ENCODE results near the gene ENTPD8. TPM values are rescaled to one million over a fixed set of nuclear protein-coding genes. Genes with fewer than 3 reads are reported as not detected.
"Not testable (repeated sequence)": the region's sequence is repeated elsewhere in the genome, so short reads cannot be mapped to it uniquely, and the experiment has no call there.

Gene ENTPD8
- total and polyA plus RNA-seq, 5 donors from 2014 or later = not detected

DNA sequence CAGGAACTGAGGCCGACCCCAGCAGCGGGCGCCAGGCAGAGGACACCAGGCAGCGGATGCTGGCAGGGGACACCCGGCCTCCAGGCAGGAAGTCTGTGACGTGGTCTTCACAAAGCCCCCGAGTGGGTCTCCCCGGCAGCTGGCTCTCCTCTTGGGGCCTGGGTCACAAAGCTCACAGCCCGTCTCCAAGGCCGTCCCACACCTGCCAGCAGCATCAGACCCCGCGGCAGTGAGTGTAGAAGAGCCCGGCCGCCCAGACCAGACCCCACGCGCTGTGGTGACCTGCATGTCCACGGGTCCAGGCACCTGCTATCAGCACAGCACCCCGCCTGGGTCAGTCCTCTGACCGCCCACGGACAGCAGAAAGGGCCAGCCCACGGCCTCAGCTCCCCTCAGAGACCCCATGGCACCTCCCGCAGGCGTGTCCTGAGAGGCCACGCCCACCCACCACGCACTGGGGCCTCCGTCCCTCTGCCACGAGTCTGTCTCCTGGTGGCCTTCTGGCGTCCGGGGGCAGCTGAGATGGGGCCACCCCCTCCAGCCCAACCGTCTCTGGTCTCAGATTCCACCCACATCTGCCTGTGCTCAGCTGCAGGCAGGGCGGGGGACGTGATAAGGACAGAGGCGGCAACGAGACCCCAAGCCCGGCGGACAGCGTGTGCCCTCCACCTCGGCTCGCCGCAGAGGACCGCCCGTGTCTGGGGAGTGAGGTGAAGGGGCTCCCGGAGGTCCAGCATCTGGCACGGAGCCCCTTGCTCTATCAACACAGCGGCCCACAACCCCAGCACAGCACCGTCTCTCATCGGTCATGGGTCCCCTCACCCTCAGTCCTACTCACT lies 52.3 kb downstream of the ENTPD8 start:
- Mint-ChIP-seq H3K9me3 (no peaks in the 10 kb centered on the region), H3K27me3 (no peaks in the 10 kb centered on the region), H3K4me1 (peaks cover 0 to 21% (median 3%) of the 10 kb centered on the region in 4 donors), H3K27ac (peak overlapping the region in 2 of 3 donors; percentile 69 to 99), H3K4me3 (no peak overlapping the region), H3K36me3 (no peaks in the 10 kb centered on the region)
- no peak overlapping the region for H3K4me3 ChIP-seq (ENCODE audit: low read depth, low read length)
- H3K4me1 ChIP-seq (ENCODE audit: control insufficient read depth, insufficient read depth, low read length, poor library complexity, severe bottlenecking) = peaks cover 35% of the 10 kb centered on the region
- H3K36me3 ChIP-seq (ENCODE audit: control insufficient read depth, insufficient read depth, low read length) = no peaks in the 10 kb centered on the region
- peak overlapping the region; percentile 19 for H3K27ac ChIP-seq (ENCODE audit: insufficient read depth, low read length, poor library complexity, severe bottlenecking)
- H3K27me3 ChIP-seq (ENCODE audit: control insufficient read depth, insufficient read depth, low read length) = no peaks in the 10 kb centered on the region
- DNase-seq (no peak), ATAC-seq (ENCODE audit: low read depth in 2 of 2) (no peak)
- no peaks in the 10 kb centered on the region for H3K9me3 ChIP-seq (ENCODE audit: control insufficient read depth in 2 of 2, low read length in 2 of 2)

GRCh38 chr9:137387891-137388560 lies 53.1 kb downstream of the ENTPD8 start:
- Mint-ChIP-seq H3K27me3 (no peaks in the 10 kb centered on the region), H3K4me3 (peak overlapping the region in 2 of 4 donors; percentile 50 to 59), H3K9me3 (no peaks in the 10 kb centered on the region), H3K36me3 (no peaks in the 10 kb centered on the region), H3K4me1 (peaks cover 0 to 21% (median 3%) of the 10 kb centered on the region in 4 donors), H3K27ac (peak overlapping the region; percentile 56 to 99 (median 92))
- Histone ChIP-seq H3K27me3 (ENCODE audit: control insufficient read depth, insufficient read depth, low read length) (no peaks in the 10 kb centered on the region), H3K36me3 (ENCODE audit: control insufficient read depth, insufficient read depth, low read length) (no peaks in the 10 kb centered on the region), H3K4me1 (ENCODE audit: control insufficient read depth, insufficient read depth, low read length, poor library complexity, severe bottlenecking) (peaks cover 35% of the 10 kb centered on the region), H3K9me3 (ENCODE audit: control insufficient read depth in 2 of 2, low read length in 2 of 2) (no peaks in the 10 kb centered on the region), H3K4me3 (ENCODE audit: low read depth, low read length) (no peak overlapping the region), H3K27ac (ENCODE audit: insufficient read depth, low read length, poor library complexity, severe bottlenecking) (peak overlapping the region; percentile 84)
- ATAC-seq (ENCODE audit: low read depth in 2 of 2) (peak in 1 of 2 donors; percentile 4), DNase-seq (no peak)

DNA sequence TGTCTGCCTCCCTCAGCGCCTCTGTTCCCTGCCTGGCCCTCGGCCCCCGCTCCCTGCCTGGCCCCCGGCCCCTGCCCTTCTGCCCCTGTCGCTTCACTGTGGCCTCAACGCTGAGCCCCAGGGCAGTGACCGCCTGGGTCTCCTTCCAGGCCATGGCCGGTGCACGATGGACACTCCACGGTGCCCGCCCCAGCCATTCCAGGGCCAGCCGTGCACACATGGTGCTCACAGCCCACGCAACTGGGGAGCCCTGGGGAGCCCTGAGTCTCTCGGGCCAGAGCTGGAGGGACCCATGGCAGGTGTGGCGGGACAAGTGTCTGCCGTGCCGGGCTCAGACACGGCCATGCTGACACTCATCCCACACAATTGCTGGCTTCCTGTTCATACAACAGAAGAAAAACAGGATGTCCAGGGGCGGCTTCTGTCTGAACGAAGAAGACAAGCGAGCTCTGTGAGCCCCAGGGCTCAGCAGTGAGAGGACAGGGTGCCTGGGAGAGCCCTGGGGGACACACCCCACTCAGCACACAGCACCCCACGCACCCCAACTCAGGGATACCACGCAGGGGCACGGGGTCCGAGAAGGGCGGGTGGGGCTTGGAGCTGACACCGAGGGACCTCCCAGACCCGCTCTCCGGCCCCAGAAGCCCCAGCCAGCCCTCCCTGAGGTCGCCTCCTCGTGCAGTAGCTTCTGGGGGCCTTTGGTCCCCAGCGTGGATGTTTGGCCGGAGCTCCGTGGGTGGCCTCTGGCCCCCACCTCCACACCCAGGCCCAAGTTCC lies 53.9 kb downstream of the ENTPD8 start:
- H3K4me1 Mint-ChIP-seq = peaks cover 0 to 21% (median 3%) of the 10 kb centered on the region in 4 donors
- ATAC-seq (ENCODE audit: low read depth in 2 of 2) = peak; percentile 98
- peak overlapping the region; percentile 56 to 99 (median 92) for H3K27ac Mint-ChIP-seq
- DNase-seq = peak; percentile 8 to 91 (median 15)
- H3K9me3 Mint-ChIP-seq = no peaks in the 10 kb centered on the region
- Histone ChIP-seq H3K4me3 (ENCODE audit: low read depth, low read length) (no peak overlapping the region), H3K4me1 (ENCODE audit: control insufficient read depth, insufficient read depth, low read length, poor library complexity, severe bottlenecking) (peaks cover 35% of the 10 kb centered on the region), H3K36me3 (ENCODE audit: control insufficient read depth, insufficient read depth, low read length) (no peaks in the 10 kb centered on the region), H3K9me3 (ENCODE audit: control insufficient read depth in 2 of 2, low read length in 2 of 2) (no peaks in the 10 kb centered on the region), H3K27me3 (ENCODE audit: control insufficient read depth, insufficient read depth, low read length) (no peaks in the 10 kb centered on the region), H3K27ac (ENCODE audit: insufficient read depth, low read length, poor library complexity, severe bottlenecking) (peak overlapping the region; percentile 84)
- H3K36me3 Mint-ChIP-seq = no peaks in the 10 kb centered on the region
- H3K4me3 Mint-ChIP-seq = peak overlapping the region; percentile 38 to 76 (median 58)
- H3K27me3 Mint-ChIP-seq = no peaks in the 10 kb centered on the region

DNA sequence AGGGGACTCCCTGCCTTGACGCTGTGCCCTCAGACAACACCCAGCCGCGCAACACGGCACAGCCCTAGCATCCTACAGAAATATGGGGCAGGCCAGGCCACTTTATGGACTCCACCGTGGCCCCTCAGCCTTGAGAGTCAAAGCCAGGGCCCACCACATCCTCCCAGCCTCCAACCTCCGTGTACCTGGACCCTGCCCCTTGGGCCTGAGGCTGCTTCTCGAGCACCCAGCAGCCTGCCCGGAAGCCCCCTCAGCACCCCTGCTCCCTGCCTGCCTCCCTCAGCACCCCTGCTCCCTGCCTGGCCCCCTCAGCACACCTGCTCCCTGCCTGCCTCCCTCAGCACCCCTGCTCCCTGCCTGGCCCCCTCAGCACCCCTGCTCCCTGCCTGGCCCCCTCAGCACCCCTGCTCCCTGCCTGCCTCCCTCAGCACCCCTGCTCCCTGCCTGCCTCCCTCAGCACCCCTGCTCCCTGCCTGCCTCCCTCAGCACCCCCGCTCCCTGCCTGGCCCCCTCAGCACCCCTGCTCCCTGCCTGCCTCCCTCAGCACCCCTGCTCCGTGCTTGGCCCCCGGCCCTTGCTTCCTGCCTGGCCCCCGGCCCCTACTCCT lies 54.5 kb downstream of the ENTPD8 start:
- H3K4me3 Mint-ChIP-seq = peak overlapping the region in 2 of 4 donors; percentile 48 to 59
- not testable (repeated sequence) for H3K36me3 ChIP-seq (ENCODE audit: control insufficient read depth, insufficient read depth, low read length)
- ATAC-seq (ENCODE audit: low read depth in 2 of 2) = peak in 1 of 2 donors; percentile 15

DNA sequence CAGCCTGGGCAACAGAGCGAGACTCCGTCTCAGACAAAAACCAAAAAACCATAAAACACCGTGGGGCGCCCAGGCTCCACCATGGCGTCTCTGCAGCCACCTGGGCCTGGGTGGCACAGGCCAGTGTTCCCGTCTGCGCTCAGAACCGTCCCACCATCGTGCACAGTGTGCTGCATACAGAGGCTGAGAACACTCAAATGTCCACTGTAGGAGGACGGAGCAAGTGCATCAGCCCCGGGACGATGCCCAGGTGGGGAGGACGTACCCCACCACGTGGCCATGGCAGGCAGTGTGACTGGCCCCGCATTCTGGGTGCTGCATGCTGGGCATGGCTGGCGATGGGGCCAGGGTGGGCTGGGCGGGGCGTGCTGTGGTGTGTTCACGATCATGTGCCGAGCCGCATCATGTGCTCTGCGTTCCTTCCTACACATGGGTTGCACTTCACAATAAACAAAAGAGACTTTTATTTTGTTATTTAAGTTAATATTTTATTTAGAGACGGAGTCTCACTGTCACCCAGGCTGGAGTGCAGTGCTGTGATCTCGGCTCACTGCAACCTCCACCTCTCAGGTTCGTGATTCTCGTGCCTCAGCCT lies 56.0 kb downstream of the ENTPD8 start:
- H3K36me3 ChIP-seq (ENCODE audit: control insufficient read depth, insufficient read depth, low read length) = no peaks in the 10 kb centered on the region
- no peaks in the 10 kb centered on the region for H3K9me3 ChIP-seq (ENCODE audit: control insufficient read depth in 2 of 2, low read length in 2 of 2)
- H3K4me3 Mint-ChIP-seq = no peak overlapping the region
- H3K27ac Mint-ChIP-seq = peak overlapping the region in 1 of 3 donors; percentile 62
- no peak overlapping the region for H3K4me3 ChIP-seq (ENCODE audit: low read depth, low read length)
- no peaks in the 10 kb centered on the region for H3K27me3 Mint-ChIP-seq
- no peak overlapping the region for H3K27ac ChIP-seq (ENCODE audit: insufficient read depth, low read length, poor library complexity, severe bottlenecking)
- no peak for ATAC-seq (ENCODE audit: low read depth in 2 of 2)
- DNase-seq = no peak
- H3K27me3 ChIP-seq (ENCODE audit: control insufficient read depth, insufficient read depth, low read length) = no peaks in the 10 kb centered on the region
- peaks cover 35% of the 10 kb centered on the region for H3K4me1 ChIP-seq (ENCODE audit: control insufficient read depth, insufficient read depth, low read length, poor library complexity, severe bottlenecking)
- no peaks in the 10 kb centered on the region for H3K36me3 Mint-ChIP-seq
- H3K4me1 Mint-ChIP-seq = peaks cover 0 to 18% (median 3%) of the 10 kb centered on the region in 4 donors
- no peaks in the 10 kb centered on the region for H3K9me3 Mint-ChIP-seq

More for the DNA sequence above, 54.5 kb downstream of the ENTPD8 start:
- not testable (repeated sequence) for H3K4me3 ChIP-seq (ENCODE audit: low read depth, low read length); H3K27me3 Mint-ChIP-seq; H3K9me3 ChIP-seq (ENCODE audit: control insufficient read depth in 2 of 2, low read length in 2 of 2); H3K36me3 Mint-ChIP-seq; H3K9me3 Mint-ChIP-seq; H3K27me3 ChIP-seq (ENCODE audit: control insufficient read depth, insufficient read depth, low read length)
- peaks cover 35% of the 10 kb centered on the region for H3K4me1 ChIP-seq (ENCODE audit: control insufficient read depth, insufficient read depth, low read length, poor library complexity, severe bottlenecking)
- peaks cover 0 to 21% (median 3%) of the 10 kb centered on the region in 4 donors for H3K4me1 Mint-ChIP-seq
- H3K27ac Mint-ChIP-seq = peak overlapping the region; percentile 41 to 99 (median 92)
- peak overlapping the region; percentile 84 for H3K27ac ChIP-seq (ENCODE audit: insufficient read depth, low read length, poor library complexity, severe bottlenecking)
- DNase-seq = peak in 1 of 3 donors; percentile 47

Other genes with a start within 250 kb of the ENTPD8 start
- gene TPRN, start 240.6 kb downstream of the ENTPD8 start, total RNA-seq = 5.9 TPM
- gene TPRN, start 240.6 kb downstream of the ENTPD8 start, polyA plus RNA-seq = under 1 TPM; 0.27 to 0.91 (median 0.43) TPM
- 20.7 TPM for gene TMEM203, start 235.7 kb downstream of the ENTPD8 start, total RNA-seq
- 100 to 1,000 TPM; 116 to 148 (median 132) TPM for gene TMEM203, start 235.7 kb downstream of the ENTPD8 start, polyA plus RNA-seq
- gene NDOR1, start 235.7 kb downstream of the ENTPD8 start, total RNA-seq = 30.0 TPM
- 1 to 10 TPM; 3.9 to 7.6 (median 5.0) TPM for gene NDOR1, start 235.7 kb downstream of the ENTPD8 start, polyA plus RNA-seq
- 1.2 TPM for gene RNF208, start 219.1 kb downstream of the ENTPD8 start, total RNA-seq
- not detected for gene RNF208, start 219.1 kb downstream of the ENTPD8 start, polyA plus RNA-seq
- not detected for gene CYSRT1, start 216.2 kb downstream of the ENTPD8 start, total RNA-seq
- gene CYSRT1, start 216.2 kb downstream of the ENTPD8 start, polyA plus RNA-seq = not detected
- not detected for gene RNF224, start 213.9 kb downstream of the ENTPD8 start, total RNA-seq
- gene RNF224, start 213.9 kb downstream of the ENTPD8 start, polyA plus RNA-seq = not detected
- gene SLC34A3, start 210.5 kb downstream of the ENTPD8 start, total RNA-seq = not detected
- gene SLC34A3, start 210.5 kb downstream of the ENTPD8 start, polyA plus RNA-seq = not detected
- gene TUBB4B, start 200.1 kb downstream of the ENTPD8 start, total RNA-seq = 100 TPM
- 10 to 100 TPM; 56.7 to 87.4 (median 71.8) TPM for gene TUBB4B, start 200.1 kb downstream of the ENTPD8 start, polyA plus RNA-seq
- not detected for gene STPG3, start 190.1 kb downstream of the ENTPD8 start, total RNA-seq
- not detected for gene STPG3, start 190.1 kb downstream of the ENTPD8 start, polyA plus RNA-seq
- gene NELFB, start 186.0 kb downstream of the ENTPD8 start, total RNA-seq = 46.4 TPM
- 10 to 100 TPM; 22.3 to 27.1 (median 23.7) TPM for gene NELFB, start 186.0 kb downstream of the ENTPD8 start, polyA plus RNA-seq
- 6.1 TPM for gene TOR4A, start 163.6 kb downstream of the ENTPD8 start, total RNA-seq
- gene TOR4A, start 163.6 kb downstream of the ENTPD8 start, polyA plus RNA-seq = 1 to 10 TPM; 2.6 to 4.2 (median 3.5) TPM
- gene NRARP, start 139.1 kb downstream of the ENTPD8 start, total RNA-seq = 1.6 TPM
- not detected for gene NRARP, start 139.1 kb downstream of the ENTPD8 start, polyA plus RNA-seq
- gene EXD3, start 18.2 kb downstream of the ENTPD8 start, total RNA-seq = 27.3 TPM
- gene EXD3, start 18.2 kb downstream of the ENTPD8 start, polyA plus RNA-seq = 1 to 10 TPM; 4.7 to 7.2 (median 5.7) TPM
- gene NOXA1, start 18.0 kb downstream of the ENTPD8 start, total RNA-seq = 3.8 TPM
- 1 to 10 TPM in 2 of 4 donors, under 1 TPM in 2; 0.83 to 3.3 (median 1.4) TPM for gene NOXA1, start 18.0 kb downstream of the ENTPD8 start, polyA plus RNA-seq
- gene NSMF, start 18.0 kb upstream of the ENTPD8 start, total RNA-seq = 109 TPM
- 10 to 100 TPM in 2 of 4 donors, 1 to 10 TPM in 2; 9.3 to 14.5 (median 11.8) TPM for gene NSMF, start 18.0 kb upstream of the ENTPD8 start, polyA plus RNA-seq
- gene PNPLA7, start 109.0 kb upstream of the ENTPD8 start, total RNA-seq = 12.4 TPM
- gene PNPLA7, start 109.0 kb upstream of the ENTPD8 start, polyA plus RNA-seq = 1 to 10 TPM; 1.4 to 2.5 (median 1.7) TPM
- gene MRPL41, start 110.5 kb upstream of the ENTPD8 start, total RNA-seq = 64.3 TPM
- gene MRPL41, start 110.5 kb upstream of the ENTPD8 start, polyA plus RNA-seq = 10 to 100 TPM; 38.1 to 61.1 (median 43.6) TPM
- 57.0 TPM for gene DPH7, start 137.6 kb upstream of the ENTPD8 start, total RNA-seq
- gene DPH7, start 137.6 kb upstream of the ENTPD8 start, polyA plus RNA-seq = 10 to 100 TPM; 24.4 to 34.8 (median 28.3) TPM
- gene ZMYND19, start 149.2 kb upstream of the ENTPD8 start, total RNA-seq = 20.4 TPM
- gene ZMYND19, start 149.2 kb upstream of the ENTPD8 start, polyA plus RNA-seq = 1 to 10 TPM; 4.4 to 6.3 (median 5.4) TPM
- 73.4 TPM for gene ARRDC1, start 164.3 kb upstream of the ENTPD8 start, total RNA-seq
- gene ARRDC1, start 164.3 kb upstream of the ENTPD8 start, polyA plus RNA-seq = 10 to 100 TPM; 45.5 to 54.0 (median 51.4) TPM
- 142 TPM for gene EHMT1, start 177.6 kb upstream of the ENTPD8 start, total RNA-seq
- gene EHMT1, start 177.6 kb upstream of the ENTPD8 start, polyA plus RNA-seq = 10 to 100 TPM; 17.9 to 20.3 (median 19.3) TPM